HG03457 (cell line): Measurements from ENCODE around the gene TANC1.

Experiments used
- ATAC-seq: cut with Tn5 transposase; IDR thresholded peaks from one replicate; pipeline ENCODE4 v1.9.1; 2021; ENCODE audit warnings: moderate number of reproducible peaks; ENCODE audit not compliant: unreplicated experiment

Gene TANC1

DNA sequence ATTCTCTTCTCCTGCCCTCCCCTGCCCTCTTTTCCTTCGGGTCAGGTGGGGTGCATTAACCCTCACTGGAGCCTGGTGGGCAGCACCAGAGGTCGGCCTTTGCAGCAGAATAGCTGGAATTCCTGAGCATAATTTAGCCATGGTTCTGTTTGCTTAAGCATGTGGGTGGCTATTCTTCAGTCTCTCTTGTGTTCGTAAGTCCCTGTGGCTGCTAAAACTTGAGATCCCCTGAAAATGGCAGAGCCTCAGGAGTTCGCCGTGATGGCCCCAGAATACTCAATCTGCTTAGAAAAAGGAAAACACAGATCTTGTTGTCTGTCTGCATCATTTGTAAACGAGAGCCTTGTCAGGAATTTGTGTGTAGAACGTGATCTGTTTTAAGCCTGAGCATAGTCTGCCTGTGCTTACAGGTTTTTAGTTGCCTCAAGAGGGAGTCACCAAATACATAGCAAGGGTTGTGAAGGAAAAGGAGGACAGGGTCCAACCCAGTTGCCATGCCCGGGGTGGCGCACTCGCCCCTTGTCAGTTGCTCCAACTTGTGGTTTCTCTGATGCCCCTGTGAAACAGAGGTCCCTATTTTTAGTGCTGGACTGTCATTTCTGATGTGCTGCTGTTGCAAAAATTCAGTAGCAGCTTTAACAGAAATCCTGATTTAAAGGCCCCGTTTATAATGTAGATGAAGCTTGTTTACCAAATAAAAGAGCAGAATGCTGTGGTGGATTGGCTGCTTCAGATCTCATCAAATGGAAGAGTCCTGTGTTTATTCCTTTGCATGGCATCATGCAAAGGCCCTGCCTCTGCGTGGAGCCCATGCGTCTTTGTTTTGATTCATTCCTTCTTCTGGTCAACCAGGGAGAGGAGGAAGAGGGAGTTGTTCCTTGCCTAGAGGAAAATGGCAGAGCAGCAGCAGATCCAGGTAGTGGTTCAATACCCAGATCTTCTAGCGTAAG, 243.3 kb downstream of the TANC1 start:
- ATAC-seq, result no peak

DNA sequence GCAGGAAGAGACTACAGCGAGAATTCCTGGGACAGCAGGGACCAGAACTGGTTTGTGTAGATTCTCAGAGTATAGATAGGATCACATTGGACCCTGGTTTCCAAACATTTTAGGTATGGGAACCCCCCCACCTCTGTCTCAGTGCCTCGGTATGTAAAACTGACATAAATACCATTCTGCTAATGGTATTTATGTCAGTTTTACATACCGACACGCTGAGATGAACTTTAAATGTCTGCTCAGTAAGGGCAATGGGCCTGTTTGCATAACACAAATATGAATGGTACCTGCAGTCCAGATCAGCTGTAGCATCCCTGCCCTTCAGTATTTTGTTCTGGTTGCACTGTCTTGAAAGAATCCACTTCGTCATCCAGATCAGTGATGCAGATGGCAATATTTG, 244.9 kb downstream of the TANC1 start:
- ATAC-seq, result no peak

DNA sequence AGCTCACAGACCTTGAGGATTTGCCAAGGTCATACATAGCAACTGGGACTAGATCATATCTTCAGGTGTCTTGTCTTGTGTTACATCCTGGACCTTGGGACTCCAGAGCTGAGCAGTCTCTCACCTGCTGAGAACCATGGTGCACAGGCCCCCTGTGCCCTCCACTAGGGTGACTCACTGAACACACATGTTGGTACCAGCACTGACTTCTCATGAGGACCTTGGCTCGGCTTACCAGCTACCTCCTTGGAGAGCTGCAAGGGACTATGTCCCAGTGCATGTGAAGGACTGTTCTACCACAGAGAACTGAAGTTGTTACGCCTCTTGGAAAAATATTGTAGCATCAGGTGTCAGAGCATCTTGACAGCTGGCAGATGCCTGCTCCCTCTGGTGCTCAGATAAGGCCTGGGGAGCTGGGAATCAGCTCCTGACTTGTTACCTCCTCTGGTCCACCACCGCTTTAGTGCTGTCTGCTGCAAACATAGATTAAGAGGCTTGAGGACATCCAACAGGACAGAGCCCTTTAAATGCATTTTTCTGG, 246.0 kb downstream of the TANC1 start:
- no peak for ATAC-seq

DNA sequence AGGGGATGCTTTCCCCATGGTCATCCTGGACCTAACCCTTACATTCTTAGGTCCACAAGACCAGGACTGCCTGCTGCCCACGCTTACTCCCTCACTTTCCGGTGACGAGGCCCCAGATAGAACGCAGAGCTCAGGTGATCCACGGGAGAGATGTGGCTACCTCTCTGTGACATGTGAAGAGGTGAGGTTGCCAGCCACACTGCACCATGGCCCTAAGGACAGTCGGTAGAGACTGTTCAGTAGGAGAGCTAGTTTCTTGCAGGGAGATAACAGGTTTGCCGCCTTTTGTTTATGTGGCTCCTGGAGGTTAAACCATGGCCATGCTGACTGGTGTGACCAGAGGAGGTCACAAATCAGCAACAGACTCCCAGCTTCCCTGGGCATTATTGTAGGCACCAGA, 246.7 kb downstream of the TANC1 start:
- ATAC-seq, result no peak

DNA sequence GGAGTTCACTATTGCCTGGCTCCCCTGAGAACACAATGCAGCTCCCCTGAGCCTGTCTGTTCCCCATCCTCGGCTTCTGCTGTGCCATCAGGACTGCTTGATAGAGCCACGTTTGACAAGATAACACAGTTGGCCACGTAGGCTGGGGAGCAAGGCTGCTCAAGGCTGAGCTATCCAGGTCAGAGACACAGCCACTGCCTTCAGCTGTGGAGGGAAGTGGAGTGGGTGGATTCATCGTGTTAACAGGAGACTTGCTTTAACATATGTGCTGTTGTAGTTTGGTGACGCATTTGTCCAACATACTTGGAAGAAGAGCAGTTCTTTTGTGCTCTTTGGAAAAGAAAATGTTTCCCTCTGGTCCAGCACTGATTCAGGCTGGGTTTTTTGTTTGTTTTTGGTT, 249.2 kb downstream of the TANC1 start:
- ATAC-seq, result no peak

DNA sequence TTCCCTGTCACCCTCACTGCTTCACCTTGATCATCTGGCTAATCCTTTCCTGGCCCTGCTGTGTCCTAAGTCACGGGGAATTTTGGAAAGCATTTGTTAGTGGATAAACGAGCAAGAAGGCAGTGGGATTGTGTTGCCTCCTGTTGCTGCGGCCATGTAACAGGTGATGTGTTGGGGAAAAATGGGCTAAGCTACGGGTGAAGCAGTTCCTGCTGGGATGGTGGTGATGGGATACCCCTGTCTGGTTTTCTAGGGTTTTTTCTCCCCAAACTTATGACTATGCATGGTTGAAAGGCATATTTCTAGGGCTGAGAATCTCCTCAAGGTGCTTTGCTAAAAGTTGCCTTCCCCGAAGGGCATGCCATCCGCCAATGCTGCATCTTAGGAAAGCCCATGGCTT, 249.9 kb downstream of the TANC1 start:
- no peak for ATAC-seq

DNA sequence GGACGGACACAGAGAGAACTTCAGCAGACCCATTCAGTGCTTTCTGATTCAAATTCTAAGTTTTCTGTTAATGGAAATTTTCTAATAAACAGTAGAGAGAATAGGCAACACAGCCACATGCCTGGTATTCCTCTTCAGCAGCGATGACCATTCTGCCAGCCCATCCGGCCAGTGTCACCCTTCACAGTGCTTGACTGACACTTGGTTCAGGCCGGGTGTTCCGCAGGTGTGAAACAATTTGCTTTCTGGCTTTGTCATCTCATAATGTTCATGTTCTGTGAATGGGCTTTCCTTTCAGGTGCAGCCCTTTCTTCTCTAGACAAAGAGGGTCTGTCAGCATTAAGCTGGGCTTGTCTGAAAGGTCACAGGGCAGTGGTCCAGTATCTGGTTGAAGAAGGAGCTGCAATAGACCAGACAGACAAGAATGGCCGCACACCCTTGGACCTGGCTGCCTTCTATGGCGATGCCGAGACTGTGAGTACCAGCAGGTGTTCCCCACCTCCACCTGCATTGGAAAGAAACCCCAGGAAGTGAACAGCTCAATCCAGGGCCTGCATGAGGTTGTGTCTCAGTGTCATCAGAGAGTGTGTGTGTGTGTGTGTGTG, 251.1 kb downstream of the TANC1 start:
- ATAC-seq, result no peak

DNA sequence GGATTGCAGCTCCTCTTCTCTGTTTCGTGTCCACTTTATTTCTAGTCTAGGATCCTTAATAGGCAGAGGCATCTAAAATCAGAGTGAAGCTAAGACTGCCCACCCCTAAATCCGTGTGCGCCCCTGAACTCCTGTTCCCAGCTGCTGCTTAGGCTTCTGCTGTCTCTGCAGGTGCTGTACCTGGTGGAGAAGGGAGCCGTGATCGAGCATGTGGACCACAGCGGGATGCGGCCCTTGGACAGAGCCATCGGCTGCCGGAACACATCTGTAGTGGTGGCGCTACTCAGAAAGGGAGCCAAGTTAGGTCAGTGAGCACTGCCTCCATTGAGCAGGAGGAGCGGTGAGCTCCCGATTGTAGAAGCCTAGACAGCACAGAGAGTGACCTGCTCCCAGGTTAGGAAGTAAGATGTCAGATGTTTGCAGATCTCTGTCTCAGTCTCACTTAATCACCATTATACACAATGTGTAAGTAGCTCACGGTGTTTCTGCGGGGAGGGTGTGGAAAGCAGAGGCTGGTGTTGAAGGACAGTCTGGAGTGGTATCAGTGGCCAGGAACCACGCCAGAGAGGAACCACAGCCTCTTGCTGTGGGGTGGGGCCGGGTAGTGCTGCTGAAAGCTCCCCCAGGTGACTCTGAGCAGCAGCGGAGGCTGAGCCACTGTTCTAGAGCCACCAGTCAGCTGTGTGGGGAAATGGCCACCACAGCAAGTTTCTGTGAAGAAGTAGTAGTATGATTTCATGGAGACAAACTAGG, 255.8 kb downstream of the TANC1 start:
- ATAC-seq, result no peak

DNA sequence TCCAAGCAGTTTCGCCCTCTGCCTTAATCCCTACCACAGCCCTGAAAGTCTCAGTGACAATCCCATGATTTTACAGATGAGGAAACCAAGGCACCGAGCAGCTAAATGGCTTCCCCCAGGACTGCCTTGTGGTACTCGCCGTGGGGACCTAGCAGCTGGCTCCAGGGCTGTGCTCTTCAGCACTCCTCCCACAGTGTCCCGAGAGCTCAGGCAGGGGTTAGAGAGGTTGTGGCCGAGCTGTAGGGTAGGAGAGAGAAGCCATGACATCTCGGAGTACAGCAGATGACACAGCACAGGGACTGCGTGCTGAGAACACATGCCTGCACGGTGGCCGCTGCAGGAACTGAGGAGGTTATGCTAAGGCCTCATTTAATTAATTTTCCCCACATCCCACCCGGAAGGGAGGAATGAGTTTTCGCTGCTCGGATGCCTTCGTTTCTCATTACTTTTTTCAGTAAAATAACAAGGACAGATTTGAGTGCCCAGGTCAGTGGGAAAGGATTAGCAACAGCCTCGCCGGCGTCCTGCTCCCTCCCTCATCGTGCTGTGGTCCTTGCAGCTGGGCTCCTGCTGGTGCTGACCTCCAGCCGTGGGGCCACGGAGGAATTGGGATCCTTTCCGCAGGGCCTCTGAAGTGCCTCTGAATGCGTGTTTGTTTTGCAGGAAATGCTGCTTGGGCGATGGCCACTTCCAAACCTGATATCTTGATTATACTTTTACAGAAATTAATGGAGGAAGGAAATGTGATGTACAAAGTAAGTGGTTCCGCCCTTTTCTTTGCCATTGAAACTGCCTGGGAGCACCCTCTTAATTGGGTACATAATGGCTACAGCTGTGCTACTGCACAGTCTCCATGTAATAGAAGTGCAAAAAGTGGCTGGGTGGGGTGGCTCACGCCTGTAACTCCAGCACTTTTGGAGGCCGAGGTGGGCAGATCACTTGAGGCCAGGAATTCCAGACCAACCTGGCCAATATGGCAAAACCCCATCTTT, 256.9 kb downstream of the TANC1 start:
- ATAC-seq, result no peak

DNA sequence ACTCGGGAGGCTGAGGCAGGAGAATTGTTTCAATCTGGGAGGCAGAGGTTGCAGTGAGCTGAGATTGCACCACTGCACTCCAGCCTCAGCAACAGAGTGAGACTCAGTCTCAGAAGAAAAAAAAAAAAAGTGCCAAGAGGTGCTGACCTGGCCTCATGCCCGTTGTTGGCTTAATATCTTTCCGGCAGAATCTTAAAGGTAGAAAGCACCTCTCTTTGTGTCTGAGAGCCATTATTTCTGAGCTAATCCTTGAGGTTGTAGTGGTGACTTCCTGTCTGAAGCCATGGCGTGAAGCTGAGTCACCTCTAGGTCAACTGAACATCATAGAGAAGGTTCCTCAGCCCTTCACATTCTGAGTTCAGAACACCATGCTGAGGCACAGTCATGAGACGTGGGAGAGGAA, 257.6 kb downstream of the TANC1 start:
- peak; percentile 59 for ATAC-seq

DNA sequence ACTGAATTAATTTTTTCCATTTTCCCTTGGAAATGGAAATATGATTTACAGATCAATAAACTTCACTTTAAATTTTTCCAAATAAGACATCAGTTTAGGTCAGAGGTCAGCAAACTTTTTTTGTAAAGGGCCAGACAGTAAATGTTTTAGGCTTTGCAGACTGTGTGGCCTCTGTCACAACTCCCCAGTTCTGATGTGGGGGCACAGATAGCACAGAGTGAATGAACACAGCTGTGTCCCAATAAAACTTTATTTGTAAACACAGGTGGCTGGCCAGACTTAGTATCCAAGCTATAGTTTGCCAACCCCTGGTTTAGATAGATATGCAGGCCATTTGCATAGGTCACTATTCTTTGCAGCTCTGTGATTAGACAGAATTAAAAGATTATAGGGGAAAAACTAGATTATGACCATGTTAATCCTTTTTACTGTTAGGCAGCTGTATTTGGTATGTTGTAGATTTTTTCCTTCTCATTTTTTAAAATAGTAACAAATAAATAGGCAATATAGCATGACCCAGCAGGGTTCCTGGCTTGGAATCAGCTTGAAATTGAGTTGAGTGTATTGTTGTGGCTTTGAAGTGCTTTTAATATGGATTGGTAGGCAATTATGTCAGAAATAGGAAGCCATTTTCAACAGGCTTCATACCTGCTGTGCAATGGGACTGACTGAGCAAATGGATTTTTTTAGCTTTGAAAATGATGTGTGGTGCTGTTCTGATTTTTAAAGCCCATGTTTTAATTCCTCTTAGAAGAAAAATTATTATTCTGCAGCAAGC, 258.4 kb downstream of the TANC1 start:
- no peak for ATAC-seq

DNA sequence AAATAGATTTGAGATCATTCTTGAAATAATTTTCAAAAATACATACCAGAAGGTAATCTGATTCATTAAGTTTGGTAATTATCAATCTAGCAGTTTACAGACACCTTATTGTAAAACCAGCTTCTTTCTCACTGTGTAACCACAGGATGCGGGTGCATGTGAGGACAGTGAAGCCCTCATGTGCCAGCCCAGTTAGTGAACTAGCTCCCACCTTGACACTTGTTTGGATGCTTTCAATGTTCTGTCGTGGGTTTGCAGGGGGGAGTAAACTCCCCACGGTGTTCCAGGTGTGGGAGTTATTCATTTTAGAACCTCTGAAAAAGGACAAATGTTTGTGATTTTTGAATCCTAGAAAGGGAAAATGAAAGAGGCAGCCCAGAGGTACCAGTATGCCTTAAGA, 259.0 kb downstream of the TANC1 start:
- no peak for ATAC-seq

DNA sequence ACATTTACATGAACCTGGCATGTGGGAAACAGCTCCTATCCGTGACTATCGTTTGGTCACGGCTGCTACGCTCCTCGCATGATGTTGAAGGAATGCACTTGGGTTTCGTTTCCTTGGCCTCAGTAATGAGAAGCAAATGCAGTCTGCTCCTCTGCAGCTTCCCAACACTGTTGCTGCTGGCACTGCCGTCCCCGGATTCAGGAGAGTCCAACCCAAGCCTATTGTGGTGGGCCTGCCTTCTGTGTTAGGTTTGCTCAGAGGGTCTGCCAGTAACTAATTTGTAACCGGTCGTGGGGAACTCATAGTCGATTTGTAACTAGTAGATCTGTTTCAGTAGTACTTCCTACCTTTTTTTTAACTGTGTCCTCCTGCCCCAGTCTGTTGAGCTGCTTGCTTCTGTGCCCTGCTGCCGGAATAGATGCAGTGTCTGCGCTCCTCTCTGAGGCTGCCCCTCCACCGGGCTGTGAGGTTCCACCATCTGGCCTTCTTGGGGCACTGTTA, 259.7 kb downstream of the TANC1 start:
- ATAC-seq, result no peak

DNA sequence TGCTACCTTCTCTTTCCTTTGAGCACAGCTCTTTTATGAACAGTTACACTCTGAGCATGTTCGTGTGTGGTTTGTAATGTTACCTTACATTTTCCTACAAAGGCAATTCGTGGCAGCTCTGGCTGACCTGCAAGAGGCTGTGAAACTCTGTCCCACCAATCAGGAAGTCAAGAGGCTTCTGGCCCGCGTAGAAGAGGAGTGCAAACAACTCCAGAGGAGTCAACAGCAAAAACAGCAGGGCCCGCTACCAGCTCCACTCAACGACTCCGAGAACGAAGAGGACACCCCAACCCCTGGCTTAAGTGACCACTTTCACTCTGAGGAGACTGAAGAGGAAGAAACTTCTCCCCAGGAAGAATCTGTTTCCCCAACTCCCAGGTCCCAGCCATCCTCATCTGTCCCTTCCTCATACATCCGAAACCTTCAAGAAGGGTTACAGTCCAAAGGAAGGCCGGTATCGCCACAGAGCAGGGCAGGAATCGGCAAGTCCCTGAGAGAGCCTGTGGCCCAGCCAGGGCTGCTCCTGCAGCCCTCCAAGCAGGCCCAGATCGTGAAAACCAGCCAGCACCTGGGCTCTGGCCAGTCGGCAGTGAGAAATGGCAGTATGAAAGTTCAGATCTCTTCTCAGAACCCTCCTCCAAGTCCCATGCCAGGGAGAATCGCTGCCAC, 261.2 kb downstream of the TANC1 start:
- no peak for ATAC-seq

DNA sequence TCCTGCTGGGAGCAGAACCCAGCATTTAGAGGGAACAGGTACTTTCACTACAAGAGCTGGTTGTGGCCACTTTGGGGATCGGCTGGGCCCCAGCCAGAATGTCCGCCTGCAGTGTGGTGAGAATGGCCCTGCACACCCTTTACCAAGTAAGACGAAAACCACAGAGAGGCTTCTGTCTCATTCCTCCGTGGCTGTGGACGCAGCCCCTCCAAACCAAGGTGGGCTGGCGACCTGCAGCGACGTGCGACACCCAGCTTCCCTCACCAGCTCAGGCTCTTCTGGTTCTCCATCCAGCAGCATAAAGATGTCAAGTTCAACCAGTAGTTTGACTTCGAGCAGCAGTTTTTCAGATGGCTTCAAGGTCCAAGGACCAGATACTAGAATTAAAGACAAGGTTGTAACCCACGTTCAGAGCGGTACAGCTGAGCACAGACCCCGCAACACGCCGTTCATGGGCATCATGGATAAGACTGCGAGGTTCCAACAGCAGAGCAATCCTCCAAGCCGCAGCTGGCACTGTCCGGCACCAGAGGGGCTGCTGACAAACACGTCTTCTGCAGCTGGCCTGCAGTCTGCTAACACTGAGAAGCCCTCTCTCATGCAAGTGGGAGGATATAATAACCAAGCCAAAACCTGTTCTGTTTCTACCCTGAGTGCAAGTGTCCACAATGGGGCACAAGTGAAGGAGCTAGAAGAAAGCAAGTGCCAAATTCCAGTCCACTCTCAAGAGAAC, 261.9 kb downstream of the TANC1 start:
- no peak for ATAC-seq

DNA sequence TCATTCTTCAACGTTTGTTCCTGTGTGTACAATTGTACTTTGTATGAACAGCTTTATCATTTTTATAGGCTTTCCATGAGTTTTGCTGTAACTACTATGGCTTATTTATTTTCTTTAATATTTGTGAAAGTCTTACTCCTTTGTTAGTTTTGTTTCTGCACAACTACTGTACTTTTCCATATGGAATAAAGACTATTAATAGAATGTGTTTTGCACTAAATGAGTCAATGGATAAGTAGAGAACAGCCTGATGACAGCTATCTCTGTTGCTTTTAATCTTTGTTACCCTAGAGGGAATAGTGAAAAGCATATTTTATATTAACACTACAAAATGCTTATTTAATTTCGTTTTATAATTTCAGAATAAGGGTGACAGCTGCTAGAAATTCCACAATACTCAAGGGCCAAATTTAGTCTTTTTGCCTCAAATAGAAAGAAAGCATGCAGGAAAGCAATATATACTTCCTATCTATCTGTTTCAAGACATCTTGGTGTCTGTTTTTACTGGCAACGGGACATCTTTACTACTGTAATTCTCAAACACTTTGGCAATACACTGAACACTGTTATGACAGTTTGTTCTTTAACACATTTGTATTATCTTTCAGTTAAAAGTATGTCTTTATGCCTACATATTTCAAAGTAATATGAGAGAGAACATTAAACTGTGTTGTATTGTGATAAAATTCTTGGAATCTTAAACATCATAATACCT, 264.2 kb downstream of the TANC1 start:
- no peak for ATAC-seq

DNA sequence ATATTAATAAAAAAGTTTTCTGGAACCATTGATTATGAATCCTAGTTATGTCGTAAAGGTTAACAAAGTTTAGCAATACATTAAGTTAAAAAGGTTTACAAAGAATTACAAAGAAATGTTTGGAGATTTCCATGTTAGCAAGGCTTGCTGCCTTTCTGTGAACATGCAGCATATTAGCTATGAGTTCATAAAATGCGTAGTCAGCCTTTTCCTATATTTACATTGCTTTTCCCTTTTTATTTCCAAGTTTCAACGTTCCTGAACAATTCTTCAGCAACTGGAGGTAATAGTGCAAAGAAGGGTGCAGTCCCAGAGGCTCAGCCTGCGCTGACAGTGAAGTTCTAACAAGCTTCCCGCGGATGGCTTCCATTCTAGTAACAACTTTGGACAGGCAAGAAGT, 266.4 kb downstream of the TANC1 start:
- no peak for ATAC-seq
